Colonic mucosa (tissue), 4 donors: ENCODE data around the gene PTCH1. TPM values are rescaled to one million over a fixed set of nuclear protein-coding genes. Genes with fewer than 3 reads are reported as not detected.

Experiments
- DNase-seq: peaks from one replicate; pipeline ENCODE4 v3.0.0-alpha.2; 2020
- H3K27ac ChIP-seq: fragments of 200-600 bp; one replicate; pipeline ENCODE4 v1.8.0; 2021
- H3K27me3 ChIP-seq: fragments of 200-600 bp; one replicate; pipeline ENCODE4 v1.8.0; 2021
- H3K36me3 ChIP-seq: fragments of 200-600 bp; one replicate; pipeline ENCODE4 v1.8.0; 2021
- H3K4me1 ChIP-seq: fragments of 200-600 bp; one replicate; pipeline ENCODE4 v1.8.0; 2021; ENCODE audit warnings: mild to moderate bottlenecking
- H3K4me3 ChIP-seq: fragments of 200-600 bp; one replicate; pipeline ENCODE4 v1.8.0; 2021
- H3K9ac ChIP-seq, 2 donors: one replicate each; pipeline ENCODE4 v1.7.0; 2013; ENCODE audit warnings: control low read depth in 2 of 2, low read depth in 2 of 2, low read length in 2 of 2
- H3K9me3 ChIP-seq: fragments of 200-600 bp; one replicate; pipeline ENCODE4 v1.8.0; 2021
- CTCF ChIP-seq: fragments of 200-600 bp; IDR thresholded peaks from one replicate; pipeline ENCODE4 v1.8.0; 2022; ENCODE audit warnings: antibody characterized with exemption, mild to moderate bottlenecking
- intact Hi-C: fragments of 100-400 bp; cut with DNase I; formaldehyde crosslinking; loops from one replicate; pipeline ENCODE4 v1.14.1; 2022
- total RNA-seq, 2 donors: library from RNA; stranded (reverse); fragmentation: NEBNext Ultra II Directional in 1 of 2; extraction: Animal tissue kit (Norgen Biotek cat#: 25700) in 1 of 2; gene quantifications; one replicate each; pipeline ENCODE4 v1.2.1, GENCODE V29; 2021
- donor health status: healthy.
- donor health status: DM: no; HTN: no; CAD: no.
- donor health status: DM: no; HTN: no; CAD: no.

The PTCH1 gene
- total RNA-seq, 2 donors from 2014 or later: 18.7 to 24.6 TPM

- Histone ChIP-seq H3K36me3 (no peaks in the 10 kb centered on the region), H3K9ac (no peak overlapping the region), H3K27me3 (no peaks in the 10 kb centered on the region), H3K4me1 (no peaks in the 10 kb centered on the region), H3K27ac (no peak overlapping the region), H3K4me3 (no peak overlapping the region), H3K9me3 (no peaks in the 10 kb centered on the region)
- TF ChIP-seq CTCF: no peak
- no peak for DNase-seq
- intact Hi-C loops: no loop called here
These were observed 66.4 kb downstream of the PTCH1 start for GRCh38 chr9:95450171-95451064.

GRCh38 chr9:95449016-95449415 is 67.8 kb downstream of the PTCH1 start:
- no peak for TF ChIP-seq CTCF
- intact Hi-C loops: no loop called here
- no peak overlapping the region for H3K9ac ChIP-seq
- no peaks in the 10 kb centered on the region for H3K27me3 ChIP-seq
- H3K4me3 ChIP-seq: no peak overlapping the region
- no peaks in the 10 kb centered on the region for H3K9me3 ChIP-seq
- H3K36me3 ChIP-seq: no peaks in the 10 kb centered on the region
- no peaks in the 10 kb centered on the region for H3K4me1 ChIP-seq
- no peak overlapping the region for H3K27ac ChIP-seq
- DNase-seq: no peak

- Histone ChIP-seq H3K4me1 (no peaks in the 10 kb centered on the region), H3K9me3 (no peaks in the 10 kb centered on the region), H3K36me3 (no peaks in the 10 kb centered on the region), H3K27ac (no peak overlapping the region), H3K4me3 (no peak overlapping the region), H3K27me3 (no peaks in the 10 kb centered on the region), H3K9ac (no peak overlapping the region)
- TF ChIP-seq CTCF: no peak
- intact Hi-C loops: no loop called here
- no peak for DNase-seq
These were observed 68.9 kb downstream of the PTCH1 start for GRCh38 chr9:95447660-95448420.

- H3K36me3 ChIP-seq: no peaks in the 10 kb centered on the region
- H3K9ac ChIP-seq: no peak overlapping the region
- no peak overlapping the region for H3K4me3 ChIP-seq
- intact Hi-C loops: no loop called here
- no peak overlapping the region for H3K27ac ChIP-seq
- H3K27me3 ChIP-seq: no peaks in the 10 kb centered on the region
- no peak for DNase-seq
- TF ChIP-seq CTCF: no peak
- H3K4me1 ChIP-seq: no peaks in the 10 kb centered on the region
- H3K9me3 ChIP-seq: no peaks in the 10 kb centered on the region
These were observed 69.8 kb downstream of the PTCH1 start for GRCh38 chr9:95446984-95447383.

- H3K4me3 ChIP-seq: no peak overlapping the region
- H3K4me1 ChIP-seq: no peaks in the 10 kb centered on the region
- H3K27ac ChIP-seq: no peak overlapping the region
- no peak for DNase-seq
- no peak overlapping the region for H3K9ac ChIP-seq
- no peaks in the 10 kb centered on the region for H3K27me3 ChIP-seq
- no peaks in the 10 kb centered on the region for H3K36me3 ChIP-seq
- no peak for TF ChIP-seq CTCF
- no peaks in the 10 kb centered on the region for H3K9me3 ChIP-seq
- intact Hi-C loops: no loop called here
These were observed 70.5 kb downstream of the PTCH1 start for GRCh38 chr9:95446259-95446658.
